ENCODE measurements around the gene TPTE2.
"Not testable (repeated sequence)": the region's sequence is repeated elsewhere in the genome, so short reads cannot be mapped to it uniquely, and the experiment has no call there.

DNA sequence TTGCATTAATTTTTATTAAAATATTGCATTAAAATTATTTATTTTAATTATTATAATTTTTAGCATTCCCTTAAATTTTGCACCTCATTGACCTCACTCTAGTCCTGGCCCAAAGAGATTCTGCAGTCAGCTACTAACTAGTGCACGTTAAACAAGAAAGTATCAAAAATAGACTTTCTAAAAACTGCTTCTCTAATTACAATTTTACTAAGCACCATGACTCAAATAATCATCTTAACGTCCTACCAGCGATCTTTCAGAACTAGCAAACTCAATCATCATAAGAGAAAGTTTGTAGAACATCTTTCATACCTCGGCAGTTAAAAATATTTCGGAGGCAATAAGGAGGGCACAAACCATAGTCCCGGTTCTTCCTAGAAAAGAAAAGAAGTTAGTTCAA lies 123.6 kb downstream of the TPTE2 start:
- TF ChIP-seq, protein P1, sequence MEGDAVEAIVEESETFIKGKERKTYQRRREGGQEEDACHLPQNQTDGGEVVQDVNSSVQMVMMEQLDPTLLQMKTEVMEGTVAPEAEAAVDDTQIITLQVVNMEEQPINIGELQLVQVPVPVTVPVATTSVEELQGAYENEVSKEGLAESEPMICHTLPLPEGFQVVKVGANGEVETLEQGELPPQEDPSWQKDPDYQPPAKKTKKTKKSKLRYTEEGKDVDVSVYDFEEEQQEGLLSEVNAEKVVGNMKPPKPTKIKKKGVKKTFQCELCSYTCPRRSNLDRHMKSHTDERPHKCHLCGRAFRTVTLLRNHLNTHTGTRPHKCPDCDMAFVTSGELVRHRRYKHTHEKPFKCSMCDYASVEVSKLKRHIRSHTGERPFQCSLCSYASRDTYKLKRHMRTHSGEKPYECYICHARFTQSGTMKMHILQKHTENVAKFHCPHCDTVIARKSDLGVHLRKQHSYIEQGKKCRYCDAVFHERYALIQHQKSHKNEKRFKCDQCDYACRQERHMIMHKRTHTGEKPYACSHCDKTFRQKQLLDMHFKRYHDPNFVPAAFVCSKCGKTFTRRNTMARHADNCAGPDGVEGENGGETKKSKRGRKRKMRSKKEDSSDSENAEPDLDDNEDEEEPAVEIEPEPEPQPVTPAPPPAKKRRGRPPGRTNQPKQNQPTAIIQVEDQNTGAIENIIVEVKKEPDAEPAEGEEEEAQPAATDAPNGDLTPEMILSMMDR (IDR thresholded peaks at IDR 0.05) = not testable (repeated sequence)
- TF ChIP-seq POLR2AphosphoS5 (IDR thresholded peaks at IDR 0.05) = not testable (repeated sequence)
